ENCODE results near the gene CCL23.
"Not testable (repeated sequence)": the region's sequence is repeated elsewhere in the genome, so short reads cannot be mapped to it uniquely, and the experiment has no call there.

The CCL23 gene

DNA sequence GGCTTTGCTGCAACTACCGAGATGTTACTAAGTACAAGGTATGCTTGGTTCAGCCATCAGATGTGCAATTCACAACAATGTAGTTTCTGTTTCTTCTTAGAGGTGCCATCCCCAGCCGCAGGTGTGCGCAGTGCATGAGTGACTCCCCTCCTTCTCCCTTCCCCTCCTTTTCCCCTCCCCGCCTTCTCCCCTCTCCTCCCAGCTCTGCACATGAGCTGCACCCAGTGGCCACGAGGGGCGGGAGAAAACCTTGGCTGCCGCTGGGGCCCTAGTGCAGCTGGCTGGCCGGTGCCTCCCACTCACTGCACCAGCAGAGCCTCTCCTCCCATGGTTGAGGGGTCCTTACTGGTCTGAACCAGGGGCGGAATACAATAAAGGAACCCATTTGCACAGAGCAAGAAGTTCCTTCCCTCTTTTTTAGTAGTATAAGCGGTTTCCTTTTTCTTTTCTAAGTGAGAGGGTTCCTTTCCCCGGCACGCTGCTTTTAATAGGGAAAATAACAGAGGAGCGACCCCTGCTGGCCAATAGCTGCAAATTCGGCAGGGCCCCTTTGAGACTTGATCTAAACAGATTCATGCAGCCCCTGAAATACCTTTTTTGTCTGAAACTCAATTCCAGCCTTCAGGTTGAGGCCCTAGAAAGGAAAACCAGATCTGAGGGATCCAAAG, 8.6 kb downstream of the CCL23 start:
- no peak for DNase-seq

DNA sequence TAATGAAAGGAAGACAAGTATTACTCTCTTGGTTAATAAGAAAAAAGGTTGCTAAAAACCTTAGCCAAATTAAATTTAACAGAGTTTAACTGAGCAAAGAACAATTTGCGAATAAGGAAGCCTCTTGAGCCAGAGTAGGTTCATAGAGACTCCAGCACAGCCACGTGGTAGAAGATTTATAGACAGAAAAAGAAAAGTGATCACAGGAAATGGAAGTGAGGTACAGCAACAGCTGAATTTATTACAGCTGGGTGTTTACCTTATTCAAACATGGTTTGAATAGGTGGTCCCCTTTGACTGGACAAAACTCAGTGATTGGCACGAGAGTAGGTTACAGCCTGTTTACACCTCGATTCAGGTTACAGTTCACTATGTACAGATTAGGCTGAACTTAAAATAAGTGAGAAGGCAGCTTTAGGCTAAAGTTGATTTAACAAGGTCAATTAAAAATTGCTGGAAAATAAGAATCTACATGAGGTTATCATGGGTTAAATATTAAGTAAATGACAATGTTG, 13.1 kb downstream of the CCL23 start:
- DNase-seq: no peak
- no peaks in the 10 kb centered on the region for H3K4me1 ChIP-seq (ENCODE audit: control insufficient read depth, insufficient read depth, low read length, poor library complexity, severe bottlenecking)
- no peak overlapping the region for H3K27ac ChIP-seq (ENCODE audit: insufficient read depth, low read length, poor library complexity, severe bottlenecking)
- H3K4me3 ChIP-seq (ENCODE audit: insufficient read depth, low read depth, low read length, poor library complexity, severe bottlenecking): no peak overlapping the region
- no peaks in the 10 kb centered on the region for H3K36me3 ChIP-seq (ENCODE audit: control insufficient read depth, insufficient read depth, low read length)
- no peaks in the 10 kb centered on the region for H3K27me3 ChIP-seq (replicated peaks; ENCODE audit: control insufficient read depth, insufficient read depth, low read length, poor library complexity, severe bottlenecking)
- H3K9me3 ChIP-seq (ENCODE audit: control insufficient read depth, low read length): no peaks in the 10 kb centered on the region

More for the DNA sequence above, 8.6 kb downstream of the CCL23 start:
- Histone ChIP-seq H3K27ac (ENCODE audit: insufficient read depth, low read length, poor library complexity, severe bottlenecking) (no peak overlapping the region), H3K27me3 (replicated peaks; ENCODE audit: control insufficient read depth, insufficient read depth, low read length, poor library complexity, severe bottlenecking) (no peaks in the 10 kb centered on the region), H3K4me1 (ENCODE audit: control insufficient read depth, insufficient read depth, low read length, poor library complexity, severe bottlenecking) (no peaks in the 10 kb centered on the region), H3K4me3 (ENCODE audit: insufficient read depth, low read depth, low read length, poor library complexity, severe bottlenecking) (no peak overlapping the region), H3K36me3 (ENCODE audit: control insufficient read depth, insufficient read depth, low read length) (no peaks in the 10 kb centered on the region), H3K9me3 (ENCODE audit: control insufficient read depth, low read length) (no peaks in the 10 kb centered on the region)

DNA sequence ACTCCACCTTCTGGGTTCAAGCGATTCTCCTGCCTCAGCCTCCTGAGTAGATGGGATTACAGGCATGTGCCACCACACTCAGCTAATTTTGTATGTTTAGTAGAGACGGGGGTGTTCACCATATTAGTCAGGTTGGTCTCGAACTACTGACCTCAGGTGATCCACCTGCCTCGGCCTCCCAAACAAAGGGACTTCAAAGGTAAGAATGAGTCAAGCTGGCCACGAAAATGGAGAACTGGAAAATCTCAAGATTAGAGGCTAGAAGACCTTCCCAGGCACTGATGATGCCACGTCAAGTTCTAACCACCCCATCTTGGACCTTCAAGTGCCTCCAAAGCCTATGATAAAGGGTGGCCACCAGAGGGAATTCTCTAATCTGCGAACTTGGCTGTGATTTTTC, 15.1 kb downstream of the CCL23 start:
- no peaks in the 10 kb centered on the region for H3K4me1 ChIP-seq (ENCODE audit: control insufficient read depth, insufficient read depth, low read length, poor library complexity, severe bottlenecking)
- no peaks in the 10 kb centered on the region for H3K27me3 ChIP-seq (replicated peaks; ENCODE audit: control insufficient read depth, insufficient read depth, low read length, poor library complexity, severe bottlenecking)
- no peaks in the 10 kb centered on the region for H3K36me3 ChIP-seq (ENCODE audit: control insufficient read depth, insufficient read depth, low read length)
- no peak for DNase-seq
- H3K27ac ChIP-seq (ENCODE audit: insufficient read depth, low read length, poor library complexity, severe bottlenecking): no peak overlapping the region
- no peaks in the 10 kb centered on the region for H3K9me3 ChIP-seq (ENCODE audit: control insufficient read depth, low read length)
- H3K4me3 ChIP-seq (ENCODE audit: insufficient read depth, low read depth, low read length, poor library complexity, severe bottlenecking): no peak overlapping the region

DNA sequence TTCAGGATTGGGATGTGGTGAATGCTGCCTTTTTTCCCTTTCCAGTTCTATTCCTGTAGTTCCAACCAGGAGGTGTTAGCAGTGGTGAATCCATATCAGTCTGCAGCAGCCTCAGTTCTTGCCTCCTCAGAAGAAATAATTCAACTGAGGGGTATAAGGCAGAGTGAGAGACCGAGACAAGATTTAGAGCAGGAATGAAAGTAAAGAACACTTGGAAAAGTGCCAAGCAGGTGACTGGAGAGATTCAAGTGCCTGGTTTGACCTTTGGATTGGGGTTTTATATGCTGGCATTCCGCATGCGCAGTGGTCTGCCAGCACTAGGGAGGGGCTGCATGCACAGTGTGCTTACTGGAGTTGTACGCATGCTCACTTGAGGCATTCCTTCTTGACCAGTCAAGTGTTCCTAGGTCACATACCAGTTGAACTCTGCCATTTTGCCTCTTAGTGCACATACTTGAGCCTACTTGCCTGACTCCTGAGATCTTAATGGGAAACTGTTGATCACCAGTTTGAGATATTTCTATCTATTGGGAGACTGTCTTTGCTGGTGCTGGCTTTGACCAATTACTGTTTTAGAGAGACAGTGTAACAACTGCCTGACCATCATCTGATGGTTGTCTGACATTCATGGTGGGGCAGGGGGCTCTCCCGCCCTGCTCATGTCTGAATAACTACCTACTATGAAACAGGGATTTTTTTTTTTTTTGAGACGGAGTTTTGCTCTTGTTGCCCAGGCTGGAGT, 15.7 kb downstream of the CCL23 start:
- no peak for DNase-seq
- no peaks in the 10 kb centered on the region for H3K9me3 ChIP-seq (ENCODE audit: control insufficient read depth, low read length)
- no peaks in the 10 kb centered on the region for H3K4me1 ChIP-seq (ENCODE audit: control insufficient read depth, insufficient read depth, low read length, poor library complexity, severe bottlenecking)
- H3K4me3 ChIP-seq (ENCODE audit: insufficient read depth, low read depth, low read length, poor library complexity, severe bottlenecking): no peak overlapping the region
- no peak overlapping the region for H3K27ac ChIP-seq (ENCODE audit: insufficient read depth, low read length, poor library complexity, severe bottlenecking)
- no peaks in the 10 kb centered on the region for H3K36me3 ChIP-seq (ENCODE audit: control insufficient read depth, insufficient read depth, low read length)
- no peaks in the 10 kb centered on the region for H3K27me3 ChIP-seq (replicated peaks; ENCODE audit: control insufficient read depth, insufficient read depth, low read length, poor library complexity, severe bottlenecking)

DNA sequence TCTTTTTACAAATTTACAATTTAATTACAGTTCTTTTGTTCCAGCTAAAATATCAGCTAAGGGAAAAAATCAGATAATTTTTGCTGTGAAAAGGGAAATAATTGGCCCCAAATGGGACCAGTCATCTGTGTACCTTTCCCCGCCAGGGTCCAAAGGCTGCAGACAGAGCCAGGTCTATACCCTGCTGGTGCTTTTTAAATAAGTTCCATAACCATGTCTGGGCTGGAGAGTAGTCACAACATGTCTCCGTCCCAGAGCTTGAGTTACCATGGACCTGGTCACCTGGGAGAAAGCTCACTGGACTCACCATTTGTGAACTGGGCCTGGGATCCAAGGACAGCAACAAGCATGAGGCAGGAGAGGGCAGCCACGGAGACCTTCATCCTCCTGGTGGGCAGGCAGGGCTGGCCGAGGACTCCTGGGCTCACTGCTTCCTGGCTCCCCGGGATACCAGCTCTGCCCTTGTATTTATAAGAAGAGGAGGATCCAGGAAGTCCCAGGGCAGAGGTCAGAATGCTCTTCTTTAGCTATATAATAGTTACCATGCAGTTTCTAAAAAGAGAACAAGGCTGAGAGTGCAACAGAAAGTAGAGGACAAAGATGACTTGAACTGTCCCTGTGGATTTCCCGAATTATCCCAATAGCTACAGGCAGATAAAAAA, 16.5 kb downstream of the CCL23 start, which contains the start of gene CCL15:
Gene CCL15 (minus strand): TSS at position 444 of the 662 bp plus-strand sequence. CDS start 61 bp downstream, at position 383.
- Histone ChIP-seq H3K36me3 (ENCODE audit: control insufficient read depth, insufficient read depth, low read length) (no peaks in the 10 kb centered on the region), H3K4me1 (ENCODE audit: control insufficient read depth, insufficient read depth, low read length, poor library complexity, severe bottlenecking) (no peaks in the 10 kb centered on the region), H3K27ac (ENCODE audit: insufficient read depth, low read length, poor library complexity, severe bottlenecking) (no peak within 1 kb of the TSS), H3K4me3 (ENCODE audit: insufficient read depth, low read depth, low read length, poor library complexity, severe bottlenecking) (no peak within 1 kb of the TSS), H3K27me3 (replicated peaks; ENCODE audit: control insufficient read depth, insufficient read depth, low read length, poor library complexity, severe bottlenecking) (no peaks in the 10 kb centered on the region), H3K9me3 (ENCODE audit: control insufficient read depth, low read length) (no peaks in the 10 kb centered on the region)
- DNase-seq: no peak

DNA sequence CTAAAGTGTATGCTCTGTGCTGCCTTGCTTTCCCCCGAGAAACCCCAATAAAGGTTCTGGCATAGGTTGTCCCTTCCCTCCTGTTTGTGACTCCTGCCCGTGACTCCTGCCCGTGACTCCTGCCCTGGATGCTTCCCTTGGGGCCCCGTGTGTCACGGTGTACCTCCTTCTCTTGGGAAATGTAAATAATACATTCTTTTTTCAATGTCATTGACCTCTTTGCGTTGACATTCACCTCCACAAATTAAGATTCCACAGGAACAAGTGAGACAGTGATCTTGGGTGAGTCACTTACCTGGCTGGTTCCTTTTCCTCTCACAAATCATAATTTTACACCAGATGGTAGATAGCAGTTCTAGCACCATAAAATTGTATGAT, 17.1 kb downstream of the CCL23 start:
- Histone ChIP-seq H3K27me3 (replicated peaks; ENCODE audit: control insufficient read depth, insufficient read depth, low read length, poor library complexity, severe bottlenecking) (no peaks in the 10 kb centered on the region), H3K4me3 (ENCODE audit: insufficient read depth, low read depth, low read length, poor library complexity, severe bottlenecking) (no peak overlapping the region), H3K36me3 (ENCODE audit: control insufficient read depth, insufficient read depth, low read length) (no peaks in the 10 kb centered on the region), H3K27ac (ENCODE audit: insufficient read depth, low read length, poor library complexity, severe bottlenecking) (no peak overlapping the region), H3K9me3 (ENCODE audit: control insufficient read depth, low read length) (no peaks in the 10 kb centered on the region), H3K4me1 (ENCODE audit: control insufficient read depth, insufficient read depth, low read length, poor library complexity, severe bottlenecking) (no peaks in the 10 kb centered on the region)
- DNase-seq: no peak

DNA sequence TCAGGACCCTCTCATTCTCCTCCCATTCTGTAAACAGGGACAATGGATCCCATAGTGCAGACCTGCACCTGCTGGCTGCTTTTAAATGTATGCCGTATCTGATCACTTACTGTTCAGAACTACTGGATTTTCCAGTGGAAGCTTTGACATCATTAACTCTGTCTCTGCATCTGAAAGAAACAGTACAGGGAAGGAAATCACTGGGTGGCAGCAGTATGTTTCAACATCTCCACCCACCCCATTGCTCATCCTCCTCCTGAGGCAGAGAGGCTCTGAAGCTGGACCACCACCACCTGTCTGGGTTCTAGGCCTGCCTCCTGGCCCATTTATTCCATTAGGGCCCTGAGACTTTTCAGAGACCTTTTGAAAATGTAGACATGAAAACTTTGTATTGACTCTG, 19.0 kb downstream of the CCL23 start:
- Histone ChIP-seq H3K4me3 (ENCODE audit: insufficient read depth, low read depth, low read length, poor library complexity, severe bottlenecking) (no peak overlapping the region), H3K36me3 (ENCODE audit: control insufficient read depth, insufficient read depth, low read length) (no peaks in the 10 kb centered on the region), H3K9me3 (ENCODE audit: control insufficient read depth, low read length) (no peaks in the 10 kb centered on the region), H3K4me1 (ENCODE audit: control insufficient read depth, insufficient read depth, low read length, poor library complexity, severe bottlenecking) (no peaks in the 10 kb centered on the region), H3K27me3 (replicated peaks; ENCODE audit: control insufficient read depth, insufficient read depth, low read length, poor library complexity, severe bottlenecking) (no peaks in the 10 kb centered on the region), H3K27ac (ENCODE audit: insufficient read depth, low read length, poor library complexity, severe bottlenecking) (no peak overlapping the region)
- no peak for DNase-seq

DNA sequence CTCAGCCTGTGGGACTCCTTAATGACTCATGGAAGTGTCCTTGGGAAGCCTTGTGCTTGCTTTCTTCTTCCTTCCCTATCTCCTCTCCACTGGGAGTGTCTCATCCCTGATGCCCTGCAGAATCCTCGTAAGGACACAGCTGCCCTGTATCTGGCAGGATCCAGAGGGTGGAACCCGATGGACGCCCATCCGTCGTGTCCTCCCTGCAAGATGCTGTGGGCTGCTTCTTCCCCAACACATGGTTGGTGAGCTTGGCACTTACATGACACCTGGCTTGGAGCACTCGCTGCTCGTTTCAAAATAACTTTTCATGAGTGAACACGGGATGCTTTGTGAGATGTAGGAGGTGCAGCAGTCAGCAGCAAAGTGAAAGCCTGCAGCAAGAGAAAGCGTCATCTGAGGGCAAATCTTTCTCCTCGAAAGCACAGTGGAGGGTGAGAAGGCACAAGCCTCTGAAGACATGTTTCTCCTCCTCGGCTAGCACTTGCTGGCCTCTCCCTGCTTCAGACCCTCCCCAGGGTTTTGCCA, 19.7 kb downstream of the CCL23 start:
- Histone ChIP-seq H3K27ac (ENCODE audit: insufficient read depth, low read length, poor library complexity, severe bottlenecking) (no peak overlapping the region), H3K4me1 (ENCODE audit: control insufficient read depth, insufficient read depth, low read length, poor library complexity, severe bottlenecking) (no peaks in the 10 kb centered on the region), H3K4me3 (ENCODE audit: insufficient read depth, low read depth, low read length, poor library complexity, severe bottlenecking) (no peak overlapping the region), H3K9me3 (ENCODE audit: control insufficient read depth, low read length) (no peaks in the 10 kb centered on the region), H3K27me3 (replicated peaks; ENCODE audit: control insufficient read depth, insufficient read depth, low read length, poor library complexity, severe bottlenecking) (no peaks in the 10 kb centered on the region), H3K36me3 (ENCODE audit: control insufficient read depth, insufficient read depth, low read length) (no peaks in the 10 kb centered on the region)
- DNase-seq: no peak

DNA sequence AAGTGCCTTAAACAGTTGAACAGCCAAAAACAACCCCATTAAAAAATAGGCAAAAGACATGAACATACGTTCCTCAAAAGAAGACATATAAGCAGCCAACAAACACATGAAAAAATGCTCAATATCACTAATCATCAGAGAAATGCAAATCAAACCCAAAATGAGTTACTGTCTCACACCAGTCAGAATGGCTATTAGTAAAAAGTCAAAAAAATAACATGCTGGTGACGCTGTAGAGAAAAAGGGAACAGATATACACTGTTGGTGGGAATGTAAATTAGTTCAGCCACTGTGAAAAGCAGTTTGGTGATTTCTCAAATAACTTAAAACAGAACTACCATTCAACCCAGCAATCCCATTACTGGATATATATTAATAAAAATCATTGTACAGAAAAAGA, 22.4 kb downstream of the CCL23 start:
- not testable (repeated sequence) for H3K36me3 ChIP-seq (ENCODE audit: control insufficient read depth, insufficient read depth, low read length); H3K4me3 ChIP-seq (ENCODE audit: insufficient read depth, low read depth, low read length, poor library complexity, severe bottlenecking); H3K4me1 ChIP-seq (ENCODE audit: control insufficient read depth, insufficient read depth, low read length, poor library complexity, severe bottlenecking); H3K27me3 ChIP-seq (replicated peaks; ENCODE audit: control insufficient read depth, insufficient read depth, low read length, poor library complexity, severe bottlenecking); H3K27ac ChIP-seq (ENCODE audit: insufficient read depth, low read length, poor library complexity, severe bottlenecking); DNase-seq; H3K9me3 ChIP-seq (ENCODE audit: control insufficient read depth, low read length)

DNA sequence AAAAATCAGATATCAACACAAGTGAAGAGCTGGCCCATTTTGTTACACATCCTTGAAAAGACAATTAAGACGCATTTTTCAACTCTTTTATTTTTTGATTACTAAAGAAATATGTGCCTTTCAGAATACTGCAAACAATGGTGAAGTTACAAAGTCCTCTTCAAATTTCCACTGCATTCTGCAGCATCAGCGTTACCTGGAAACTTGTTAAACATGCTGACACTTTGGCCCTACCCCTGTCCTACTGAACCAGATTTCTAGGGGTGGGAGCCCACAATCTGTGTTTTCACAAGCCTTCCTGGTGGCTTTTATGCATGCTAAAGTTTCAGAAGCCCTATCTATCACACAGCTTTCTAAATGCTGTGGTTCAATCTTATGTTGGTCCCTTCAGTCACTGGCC, 26.7 kb downstream of the CCL23 start:
- Histone ChIP-seq H3K4me1 (ENCODE audit: control insufficient read depth, insufficient read depth, low read length, poor library complexity, severe bottlenecking) (no peaks in the 10 kb centered on the region), H3K27ac (ENCODE audit: insufficient read depth, low read length, poor library complexity, severe bottlenecking) (no peak overlapping the region), H3K27me3 (replicated peaks; ENCODE audit: control insufficient read depth, insufficient read depth, low read length, poor library complexity, severe bottlenecking) (no peaks in the 10 kb centered on the region), H3K36me3 (ENCODE audit: control insufficient read depth, insufficient read depth, low read length) (no peaks in the 10 kb centered on the region), H3K4me3 (ENCODE audit: insufficient read depth, low read depth, low read length, poor library complexity, severe bottlenecking) (no peak overlapping the region), H3K9me3 (ENCODE audit: control insufficient read depth, low read length) (no peaks in the 10 kb centered on the region)
- DNase-seq: no peak
